SIG-M5 treated with dmso at 0.1 percent for 504 hours (cell line): ENCODE results near the gene TULP3.

Experiments
- DNase-seq: peaks from one replicate; lab custom pipeline; 2025; ENCODE audit not compliant: unreplicated experiment; lab: John Stamatoyannopoulos, UW

The TULP3 gene

GRCh38 chr12:2963760-2964292 lies 73.1 kb downstream of the TULP3 start:
- DNase-seq, result no peak

GRCh38 chr12:2967651-2968050 lies 77.0 kb downstream of the TULP3 start:
- no peak for DNase-seq

GRCh38 chr12:2970744-2971143 lies 80.1 kb downstream of the TULP3 start:
- DNase-seq, result no peak

GRCh38 chr12:2973566-2973965 lies 82.9 kb downstream of the TULP3 start:
- DNase-seq, result no peak

GRCh38 chr12:2974560-2974971 lies 83.9 kb downstream of the TULP3 start:
- DNase-seq, result no peak

GRCh38 chr12:2976581-2976996 lies 85.9 kb downstream of the TULP3 start:
- no peak for DNase-seq

GRCh38 chr12:2977776-2978175 lies 87.1 kb downstream of the TULP3 start:
- DNase-seq, result no peak

- no peak for DNase-seq
Measured at GRCh38 chr12:2979806-2980205, 89.1 kb downstream of the TULP3 start.

- no peak for DNase-seq
Measured at GRCh38 chr12:2980630-2981029, 89.9 kb downstream of the TULP3 start.

GRCh38 chr12:2982361-2982760 lies 91.7 kb downstream of the TULP3 start:
- no peak for DNase-seq

- DNase-seq, result no peak
Measured at GRCh38 chr12:2984249-2984648, 93.6 kb downstream of the TULP3 start.

GRCh38 chr12:2984698-2985097 lies 94.0 kb downstream of the TULP3 start:
- no peak for DNase-seq

GRCh38 chr12:2986876-2987275 lies 96.2 kb downstream of the TULP3 start:
- DNase-seq, result no peak

GRCh38 chr12:2988494-2988893 lies 97.8 kb downstream of the TULP3 start:
- DNase-seq, result no peak
